GM19240 (cell line): Measurements from ENCODE around the gene PCSK5.

ENCODE experiments used
- DNase-seq: peaks from one replicate; pipeline ENCODE4 v3.0.0; 2011; ENCODE audit warnings: low spot score; ENCODE audit not compliant: insufficient read length

PCSK5 gene

GRCh38 chr9:76378367-76379073 is 488.0 kb downstream of the PCSK5 start:
- DNase-seq = no peak

DNA sequence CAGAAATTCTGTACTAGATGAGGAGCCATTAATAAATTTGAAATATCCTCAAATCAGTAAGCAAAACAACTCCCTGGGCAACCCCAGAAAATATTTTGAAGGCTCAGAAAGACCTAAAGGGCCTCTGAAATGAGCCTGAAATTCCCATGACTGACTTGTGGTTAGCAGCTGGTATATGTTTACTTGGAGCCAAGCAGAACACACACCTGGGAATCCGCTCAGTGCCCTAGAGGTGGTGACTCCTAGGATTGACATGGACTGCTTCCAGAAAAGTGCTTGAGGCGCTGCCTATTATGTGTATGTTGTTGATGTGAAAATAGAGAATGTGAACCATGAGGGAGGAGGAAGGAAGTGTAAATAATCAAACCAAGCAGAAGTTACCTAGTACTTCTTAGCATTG is 489.0 kb downstream of the PCSK5 start:
- DNase-seq = no peak

DNA sequence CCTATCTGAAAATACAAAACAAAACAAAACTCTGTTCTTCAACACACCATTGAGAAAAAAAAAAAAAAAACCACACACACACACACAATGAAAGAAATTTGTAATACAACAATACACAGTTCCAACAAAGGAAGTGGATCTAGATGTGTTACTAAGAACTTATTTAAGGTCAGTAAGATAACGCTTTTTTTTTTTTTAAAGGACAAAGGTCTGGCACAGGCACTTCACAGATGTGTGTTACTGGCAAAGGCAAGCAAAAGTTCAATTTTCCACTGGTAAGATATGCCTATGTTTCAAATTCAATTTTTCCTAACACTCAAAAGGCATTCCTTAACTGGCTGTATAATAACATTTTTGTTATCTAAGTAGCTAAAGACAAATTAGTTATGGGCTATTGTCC is 500.2 kb downstream of the PCSK5 start:
- no peak for DNase-seq

- peak; percentile 47 for DNase-seq
These were observed 503.9 kb downstream of the PCSK5 start, which contains the start of gene RFK for GRCh38 chr9:76394195-76394959. Gene RFK, minus strand, starts transcription at chr9:76394426. Its CDS starts 255 bp downstream, at chr9:76394171.

DNA sequence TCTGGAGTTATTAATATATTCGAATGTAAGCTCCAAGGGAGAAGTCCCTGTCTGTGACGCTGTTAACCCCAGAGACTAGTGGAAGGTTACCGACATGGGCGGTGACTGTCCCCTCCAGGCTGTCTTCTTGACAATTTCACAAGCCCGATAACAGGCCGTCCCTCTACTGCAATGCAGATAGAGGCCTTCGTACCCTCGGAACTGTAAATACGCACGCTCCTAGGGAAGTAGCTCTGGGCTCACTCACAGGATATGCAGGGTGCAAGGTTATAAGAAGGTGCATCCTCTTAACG is 504.4 kb downstream of the PCSK5 start:
- no peak for DNase-seq

- no peak for DNase-seq
These were observed 504.9 kb downstream of the PCSK5 start for GRCh38 chr9:76395381-76395780.

- no peak for DNase-seq
These were observed 505.7 kb downstream of the PCSK5 start for GRCh38 chr9:76396144-76396543.

- no peak for DNase-seq
These were observed 506.1 kb downstream of the PCSK5 start for GRCh38 chr9:76396597-76396996.

- DNase-seq = no peak
These were observed 509.4 kb downstream of the PCSK5 start for GRCh38 chr9:76399856-76400255.

DNA sequence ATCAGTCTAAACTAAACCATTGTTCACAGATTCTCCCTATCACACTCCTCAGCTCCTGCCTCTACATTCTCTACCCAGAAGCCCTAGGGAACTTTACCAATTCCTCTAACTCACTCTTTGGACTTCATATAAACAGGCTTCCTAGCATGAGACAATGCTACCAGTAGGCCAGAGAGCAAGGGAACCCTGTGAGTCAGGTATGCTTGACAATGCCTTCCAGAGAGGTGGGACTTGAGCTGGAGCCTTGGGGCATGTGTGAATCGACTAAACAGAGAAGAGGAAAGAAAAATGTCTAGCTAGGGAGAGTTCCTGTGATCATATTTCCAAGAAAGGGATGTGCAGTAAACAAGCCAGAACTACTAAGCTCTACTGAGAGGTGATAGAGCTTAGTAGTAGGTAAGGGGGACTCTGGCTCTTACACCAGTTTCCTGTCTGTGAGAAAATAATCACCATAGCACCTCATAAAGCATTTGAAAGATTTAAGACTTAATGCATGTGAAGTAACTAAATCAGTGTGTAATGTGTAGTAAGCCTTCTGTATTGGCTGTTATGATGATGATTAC is 510.1 kb downstream of the PCSK5 start:
- no peak for DNase-seq

- no peak for DNase-seq
These were observed 510.7 kb downstream of the PCSK5 start for GRCh38 chr9:76401176-76401575.

- DNase-seq = no peak
These were observed 511.3 kb downstream of the PCSK5 start for GRCh38 chr9:76401580-76402354.

- DNase-seq = peak; percentile 14
These were observed 512.9 kb downstream of the PCSK5 start for GRCh38 chr9:76403352-76403751.

- no peak for DNase-seq
These were observed 513.9 kb downstream of the PCSK5 start for GRCh38 chr9:76404401-76404800.

DNA sequence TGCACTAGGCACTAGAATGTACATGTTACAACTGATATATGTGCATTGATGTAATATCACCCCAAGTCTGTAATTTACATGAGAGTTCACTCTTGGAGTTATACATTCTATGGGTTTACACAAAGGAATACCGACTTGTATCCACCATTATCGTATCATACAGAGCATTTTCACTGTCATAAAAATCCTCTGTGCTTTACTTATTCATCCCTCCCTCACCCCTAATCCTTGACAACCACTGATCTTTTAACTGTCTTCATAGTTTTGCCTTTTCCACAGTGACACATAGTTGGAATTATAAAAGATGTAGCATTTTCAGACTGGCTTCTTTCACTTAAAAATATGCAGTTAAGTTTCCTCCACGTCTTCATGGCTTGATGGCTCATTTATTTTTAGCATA is 514.9 kb downstream of the PCSK5 start:
- DNase-seq = no peak

DNA sequence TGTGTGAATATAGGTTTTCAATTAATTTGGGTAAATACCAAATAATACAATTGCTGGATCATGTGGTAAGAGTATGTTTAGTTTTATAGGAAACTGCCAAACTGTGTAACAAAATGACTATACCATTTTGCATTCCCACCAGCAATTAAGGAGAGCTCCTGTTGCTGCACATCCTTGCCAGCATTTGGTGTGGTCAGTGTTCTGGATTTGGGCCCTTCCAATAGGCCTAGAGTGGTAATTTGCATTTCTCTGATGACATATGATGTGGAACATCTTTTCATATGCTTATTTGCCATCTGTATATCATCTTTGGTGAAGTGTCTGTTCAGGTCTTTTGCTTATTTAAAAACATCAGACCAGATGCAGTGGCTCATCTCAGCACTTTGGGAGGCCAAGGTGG is 515.4 kb downstream of the PCSK5 start:
- DNase-seq = no peak
